HG02759 (cell line): ENCODE data around the gene DBR1.
"Not testable (repeated sequence)": the region's sequence is repeated elsewhere in the genome, so short reads cannot be mapped to it uniquely, and the experiment has no call there.

Experiments used
- ATAC-seq: cut with Tn5 transposase; IDR thresholded peaks from one replicate; pipeline ENCODE4 v1.9.1; 2021; ENCODE audit warnings: mild to moderate bottlenecking, moderate library complexity; ENCODE audit not compliant: unreplicated experiment

The DBR1 gene

DNA sequence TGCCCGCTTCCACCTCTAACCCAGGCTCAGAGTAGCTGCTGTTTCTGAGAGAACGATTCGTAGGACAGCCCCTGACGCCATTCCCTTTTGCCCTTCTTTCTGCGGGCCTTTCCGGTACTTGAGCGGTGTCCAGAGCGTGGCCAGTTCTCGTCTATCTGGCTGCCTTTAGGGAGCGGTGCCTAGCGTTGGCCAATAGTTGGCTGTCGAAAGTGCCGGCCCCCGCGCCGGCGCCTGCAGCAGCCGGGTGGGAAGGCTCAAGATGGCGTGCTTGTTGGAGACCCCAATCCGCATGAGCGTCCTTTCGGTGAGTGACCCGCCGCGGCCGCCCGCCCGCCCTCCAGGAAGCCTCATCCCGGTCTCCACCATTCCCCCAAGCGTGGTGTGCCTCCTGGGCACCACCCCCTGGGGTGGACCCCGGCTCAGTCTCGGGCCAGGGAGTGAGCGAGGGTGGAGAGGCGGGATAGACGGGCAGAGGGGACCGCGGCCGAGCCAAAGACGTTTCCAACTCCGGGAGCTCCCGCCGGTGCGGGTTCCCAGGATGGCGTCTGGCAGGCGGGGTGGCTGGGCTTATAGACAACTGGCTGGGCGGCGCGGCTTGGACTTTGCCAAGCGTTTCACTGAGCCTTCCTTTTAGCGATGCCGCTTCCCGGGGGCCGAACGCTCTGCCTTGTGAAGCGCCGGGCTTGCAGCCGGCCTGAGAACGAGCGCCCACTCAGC is 12.7 kb upstream of the DBR1 start, which contains the start of gene ARMC8:
Gene ARMC8, plus strand, starts transcription at position 6 of the 717 bp plus-strand sequence. Its CDS starts 254 bp downstream, at position 260.
- peak; percentile 66 for ATAC-seq

DNA sequence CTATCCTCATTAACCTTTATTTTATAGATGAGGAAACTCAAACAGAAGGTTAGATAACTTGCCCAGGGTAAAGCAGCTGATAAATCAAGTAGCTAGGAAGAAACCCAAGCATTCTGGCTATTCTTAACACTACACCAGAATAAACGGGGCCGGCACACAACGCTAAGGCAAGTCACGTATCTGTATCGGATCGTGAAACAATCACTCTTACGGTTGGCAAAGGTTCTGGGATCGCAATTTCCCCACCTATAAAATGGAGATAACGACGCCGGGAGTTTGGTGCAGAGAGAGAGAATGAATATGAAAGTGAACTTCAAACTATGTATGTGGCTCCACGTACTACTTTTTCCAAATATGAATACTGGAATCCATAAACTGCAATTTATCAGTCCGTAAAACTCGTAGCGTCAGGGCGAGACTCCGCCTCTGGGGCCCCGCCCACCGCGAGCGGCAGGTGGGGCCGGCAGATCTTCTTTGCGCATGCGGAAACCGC is 12.1 kb upstream of the DBR1 start:
- ATAC-seq, result peak; percentile 96

DNA sequence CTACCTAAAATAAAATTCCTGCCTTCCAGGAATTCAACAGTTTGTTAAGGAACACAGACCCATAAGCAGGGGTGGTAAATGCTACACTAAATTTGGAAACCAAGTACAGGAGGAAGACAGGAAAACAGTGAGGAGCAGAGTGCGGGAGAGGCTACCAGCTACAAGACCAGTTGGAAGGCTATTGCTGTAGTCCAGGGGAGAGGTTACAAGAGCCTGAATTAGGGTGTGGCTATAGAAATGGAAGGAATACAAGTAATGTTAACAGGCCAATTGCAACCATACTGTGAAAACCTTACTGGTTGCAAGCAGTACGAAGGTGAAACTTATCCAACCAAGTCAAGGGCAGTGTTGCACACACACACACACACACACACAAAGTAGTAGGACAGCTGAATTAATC is 11.5 kb upstream of the DBR1 start:
- no peak for ATAC-seq

DNA sequence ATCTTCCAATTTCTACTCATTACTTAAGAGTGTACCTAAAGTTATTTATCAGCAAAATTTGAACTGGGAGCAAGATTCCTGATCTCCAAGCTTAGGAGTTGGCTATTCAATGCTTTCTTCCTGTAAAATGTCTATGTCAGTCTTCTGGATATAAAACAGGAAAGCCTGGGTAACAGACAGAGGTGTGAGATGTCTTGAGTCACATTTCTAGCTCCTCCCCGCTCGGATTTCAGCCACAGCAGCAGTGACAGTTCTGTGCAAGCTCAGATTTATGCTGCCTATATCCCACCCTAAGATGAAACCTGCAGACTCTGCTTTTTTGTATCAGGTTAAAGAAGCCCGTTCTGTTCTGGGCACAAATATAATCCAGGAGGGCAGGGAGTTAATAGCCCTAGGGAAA is 10.3 kb upstream of the DBR1 start:
- no peak for ATAC-seq

DNA sequence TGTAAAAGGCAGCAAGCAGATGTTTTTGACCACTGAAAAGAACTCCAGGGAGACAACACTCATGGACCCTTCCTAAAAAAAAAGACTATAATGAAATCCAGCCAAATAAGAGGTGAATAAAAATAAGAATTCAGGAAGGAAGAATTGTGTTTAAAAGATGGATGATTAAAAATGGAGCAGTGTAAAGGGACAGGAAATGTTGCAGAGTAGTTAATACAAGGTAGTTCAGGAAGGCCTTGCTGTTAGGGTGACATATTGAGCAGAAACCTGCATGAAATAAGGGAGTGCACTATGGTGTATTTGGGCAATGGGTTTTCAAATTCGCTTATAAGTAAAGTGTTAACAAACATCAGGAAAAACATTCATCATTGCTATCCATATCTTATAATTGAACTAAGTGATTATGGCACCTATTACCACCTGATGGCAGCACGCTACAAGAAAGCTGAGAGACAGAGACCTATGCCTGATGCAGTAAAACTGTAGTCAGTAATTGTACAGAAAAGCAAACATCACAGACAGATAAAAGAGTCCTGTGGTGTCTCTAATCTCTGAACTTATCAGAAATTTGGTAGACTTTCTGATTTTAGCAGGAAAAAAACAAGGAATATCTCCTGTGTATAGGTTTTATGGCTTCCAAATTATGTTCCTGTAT is 5.8 kb upstream of the DBR1 start:
- peak; percentile 76 for ATAC-seq

DNA sequence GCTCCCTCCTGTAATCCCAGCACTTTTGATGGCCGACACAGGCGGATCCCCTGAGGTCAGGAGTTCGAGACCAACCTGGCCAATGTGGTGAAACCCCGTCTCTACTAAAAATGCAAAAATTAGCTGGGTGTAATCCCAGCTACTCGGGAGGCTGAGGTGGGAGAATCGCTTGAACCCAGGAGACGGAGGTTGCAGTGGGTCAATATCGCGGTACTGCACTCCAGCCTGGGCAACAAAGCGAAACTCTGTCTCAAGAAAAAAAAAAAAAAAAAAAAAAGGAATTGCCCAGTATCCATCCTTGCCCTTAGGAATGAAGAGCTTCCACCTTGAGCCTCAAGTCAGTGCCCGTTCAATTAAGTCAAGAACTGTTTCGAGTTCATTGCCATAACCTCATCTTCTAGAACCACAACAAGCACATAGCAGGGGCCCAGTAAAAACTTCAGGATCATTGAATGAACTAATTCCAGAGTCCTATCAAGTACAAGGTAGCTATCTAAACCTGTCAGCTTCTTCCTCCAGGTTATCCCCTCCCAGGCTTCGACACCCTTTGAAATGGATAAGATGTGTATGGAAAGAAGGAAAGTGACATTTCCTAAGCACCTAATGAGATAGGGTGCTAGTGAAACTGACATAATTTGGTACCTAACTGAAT is 826 bp downstream of the DBR1 start:
- ATAC-seq, result no peak

DNA sequence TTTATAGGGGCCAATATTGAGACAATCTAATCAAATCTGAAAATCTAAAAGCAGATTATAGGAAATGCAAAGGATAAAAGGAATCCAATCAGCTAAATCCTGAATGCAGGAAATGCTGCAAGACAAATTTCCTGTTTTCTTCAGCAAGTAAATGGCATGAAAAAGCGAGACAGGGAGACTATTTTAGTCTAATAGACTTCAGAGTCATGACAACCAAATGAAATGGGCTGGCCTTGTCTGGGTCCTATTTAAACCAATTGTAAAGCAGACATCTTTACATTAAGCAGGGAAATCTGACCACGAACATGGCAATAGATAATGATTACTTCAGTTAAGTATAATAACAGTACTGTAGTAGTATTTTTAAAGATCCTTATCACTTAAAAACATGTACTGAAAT is 2.1 kb downstream of the DBR1 start:
- no peak for ATAC-seq

DNA sequence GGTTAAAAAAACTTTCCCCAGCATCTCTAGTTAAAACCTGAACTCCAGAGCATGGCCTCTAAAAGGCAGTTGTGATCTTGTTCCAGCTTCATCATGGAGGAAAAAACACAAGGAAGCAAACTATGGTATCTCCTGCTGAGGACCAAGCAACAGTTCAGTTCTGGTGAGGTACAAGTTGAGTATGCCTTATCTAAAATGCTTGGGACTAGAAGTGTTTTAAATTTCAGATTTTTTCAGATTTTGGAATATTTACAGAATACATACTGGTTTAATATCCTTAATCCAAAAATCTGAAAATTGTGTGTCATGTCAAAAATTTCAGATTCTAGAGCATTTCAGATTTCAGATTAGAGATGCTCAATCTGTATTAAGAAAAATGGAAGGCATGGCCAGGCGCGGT is 9.7 kb downstream of the DBR1 start:
- no peak for ATAC-seq

DNA sequence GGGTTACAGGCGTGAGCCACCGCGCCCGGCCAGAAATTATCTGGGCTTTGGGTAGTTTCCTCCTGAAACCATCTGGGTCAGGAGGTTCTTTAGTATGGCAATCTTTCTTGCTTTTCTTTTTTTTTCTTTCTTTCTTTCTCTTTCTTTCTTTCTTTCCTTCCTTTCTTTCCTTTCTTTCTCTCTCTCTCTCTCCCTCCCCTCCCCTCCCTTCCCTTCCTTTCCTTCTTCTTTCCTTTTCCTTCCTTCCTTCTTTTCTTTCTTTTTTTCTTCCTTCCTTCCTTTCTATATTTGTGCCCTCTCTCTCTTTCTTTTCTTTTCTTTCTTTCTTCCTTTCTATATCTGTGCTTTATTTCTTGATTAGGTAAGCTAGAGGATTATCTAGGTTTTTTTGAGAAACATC is 17.0 kb downstream of the DBR1 start:
- no peak for ATAC-seq

DNA sequence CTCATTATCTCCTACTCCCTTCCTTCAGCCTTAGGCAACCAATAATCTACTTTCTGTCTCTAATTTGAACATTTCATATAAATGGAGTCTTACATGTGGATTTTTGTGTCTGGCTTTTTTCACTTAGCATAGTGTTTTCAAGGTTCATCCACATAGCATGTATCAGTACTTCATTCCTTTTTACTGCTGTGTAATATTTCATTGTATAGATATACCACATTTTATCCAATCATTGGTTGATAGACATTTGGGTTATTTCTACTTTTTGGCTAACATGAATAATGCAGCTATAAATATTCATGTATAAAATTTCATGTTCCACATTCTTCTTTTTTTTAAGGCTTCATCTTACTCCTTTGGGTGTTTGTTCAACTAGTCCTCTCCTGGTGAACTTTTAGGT is 20.2 kb downstream of the DBR1 start:
- no peak for ATAC-seq

DNA sequence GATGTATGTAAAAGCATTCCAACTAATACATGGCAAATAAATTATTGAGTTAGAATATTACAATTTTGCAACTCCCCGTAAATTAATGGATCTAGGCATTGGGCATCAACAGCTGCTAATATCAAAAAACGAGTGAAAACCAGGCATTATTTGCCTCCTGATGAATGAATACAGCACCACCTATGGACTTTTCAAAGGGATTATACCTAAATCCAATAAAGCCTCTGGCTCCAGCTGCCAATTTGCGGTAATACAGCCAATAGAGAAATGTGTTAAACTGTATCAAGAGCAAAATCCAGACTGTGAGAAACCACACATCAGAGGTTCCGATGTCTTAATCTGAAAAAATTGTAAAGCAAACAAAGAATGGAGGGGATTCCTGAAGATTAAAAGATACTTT is 26.2 kb downstream of the DBR1 start:
- no peak for ATAC-seq

DNA sequence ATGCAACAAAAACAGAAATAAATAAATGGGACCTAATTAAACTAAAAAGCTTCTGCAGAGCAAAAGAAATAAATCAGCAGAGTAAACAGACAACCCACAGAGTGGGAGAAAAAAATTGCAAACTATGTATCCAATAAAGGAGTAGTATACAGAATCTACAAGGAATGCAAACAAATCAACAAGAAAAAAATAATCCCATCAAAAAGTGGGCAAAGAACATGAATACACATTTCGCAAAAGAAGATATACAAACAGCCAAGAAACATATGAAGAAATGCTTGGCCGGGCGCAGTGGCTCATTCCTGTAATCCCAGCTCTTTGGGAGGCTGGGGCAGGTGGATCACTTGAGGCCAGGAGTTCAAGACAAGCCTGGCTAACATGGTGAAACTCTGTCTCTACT is 32.5 kb downstream of the DBR1 start:
- ATAC-seq, result not testable (repeated sequence)

DNA sequence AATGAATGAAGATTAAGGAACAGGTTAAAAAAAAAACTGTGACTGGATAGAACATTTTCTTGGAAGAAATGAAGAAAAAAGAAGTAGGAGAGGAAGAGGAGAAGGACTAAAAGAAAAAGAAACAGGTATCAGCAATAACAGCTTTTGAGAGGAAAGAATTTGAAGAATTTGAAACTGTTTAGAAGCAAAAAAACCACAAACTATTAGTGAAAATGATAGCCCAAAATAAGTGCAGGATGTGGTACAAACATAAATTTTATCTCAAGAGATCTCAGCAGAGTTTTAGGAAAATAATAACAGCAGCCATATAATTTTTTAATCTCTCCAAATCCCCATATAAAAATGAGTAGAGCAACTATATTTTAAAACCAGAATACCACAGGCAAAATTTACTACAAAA is 33.8 kb downstream of the DBR1 start:
- ATAC-seq, result no peak

DNA sequence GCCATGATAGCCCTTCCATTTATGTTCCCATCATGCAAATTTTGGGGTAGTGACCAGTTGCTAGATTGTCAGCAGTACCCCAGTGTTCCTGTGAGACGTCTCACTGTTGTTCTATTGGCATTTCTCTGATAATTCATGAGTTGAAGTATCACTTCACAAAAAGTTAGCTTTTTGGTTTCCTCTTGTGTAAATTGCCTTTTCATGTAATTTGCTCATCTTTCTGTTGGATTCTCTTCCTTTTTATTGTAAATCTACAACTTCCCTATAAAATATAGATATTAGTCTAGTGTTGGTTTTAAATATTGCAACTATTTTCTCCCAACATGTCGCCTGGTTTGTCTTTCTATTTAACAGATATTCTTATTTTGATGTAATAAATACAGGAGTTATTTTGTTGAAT is 35.0 kb downstream of the DBR1 start:
- ATAC-seq, result no peak

DNA sequence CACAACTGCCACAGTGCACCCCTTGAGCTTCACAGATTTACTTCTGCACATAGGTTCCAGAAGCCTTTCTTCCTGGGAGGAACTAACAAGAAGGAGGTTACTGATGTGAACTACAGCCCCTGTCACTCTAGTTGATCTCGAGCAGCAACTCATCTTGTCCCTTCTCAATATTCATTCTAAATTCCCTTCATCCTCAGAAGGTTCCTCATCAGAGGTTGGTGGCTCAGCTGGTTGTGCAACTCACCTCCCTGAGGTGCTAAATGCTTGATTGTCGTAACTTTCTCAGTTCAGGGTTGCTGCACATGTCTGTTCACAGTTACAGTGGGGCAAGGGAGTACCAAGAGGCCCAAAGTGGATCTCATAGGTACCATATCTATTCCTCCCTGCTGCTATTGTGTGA is 36.9 kb downstream of the DBR1 start:
- no peak for ATAC-seq

DNA sequence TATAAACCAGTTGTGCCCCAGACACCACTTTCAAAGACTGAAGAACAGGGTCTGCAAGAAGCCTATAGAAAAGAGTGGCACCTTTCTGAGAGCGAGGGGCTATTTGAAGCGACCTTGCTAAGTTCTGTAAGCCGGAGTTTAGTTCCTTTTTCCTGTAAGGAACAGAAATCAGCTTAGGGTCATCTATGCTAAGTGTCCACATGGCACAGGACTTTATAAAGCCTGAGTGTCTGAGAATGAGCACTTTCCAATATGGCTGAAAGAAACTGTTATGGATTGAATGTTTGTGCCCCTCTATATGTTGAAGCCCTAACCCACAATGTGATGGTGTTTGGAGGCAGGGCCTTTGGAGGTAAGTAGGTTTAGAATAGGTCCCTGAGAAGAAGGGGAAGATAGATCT is 38.5 kb downstream of the DBR1 start:
- no peak for ATAC-seq

DNA sequence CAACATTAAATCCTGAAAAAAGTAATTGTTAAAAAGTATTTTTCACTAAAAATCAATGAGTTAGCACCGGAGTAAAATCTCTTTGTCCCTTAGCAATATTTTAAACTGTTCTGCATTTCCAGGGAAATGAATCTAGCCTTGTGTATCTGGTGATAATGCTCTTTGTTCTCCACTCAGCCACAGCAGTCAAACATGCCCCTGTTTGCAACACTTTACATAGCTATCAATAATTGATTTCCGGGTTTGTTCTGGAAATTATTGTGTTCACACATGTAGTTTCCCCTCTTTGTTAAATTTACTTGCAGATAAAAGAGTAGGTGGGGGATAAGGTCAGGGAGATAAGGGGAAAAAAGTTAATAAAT is 38.9 kb downstream of the DBR1 start:
- ATAC-seq, result no peak

DNA sequence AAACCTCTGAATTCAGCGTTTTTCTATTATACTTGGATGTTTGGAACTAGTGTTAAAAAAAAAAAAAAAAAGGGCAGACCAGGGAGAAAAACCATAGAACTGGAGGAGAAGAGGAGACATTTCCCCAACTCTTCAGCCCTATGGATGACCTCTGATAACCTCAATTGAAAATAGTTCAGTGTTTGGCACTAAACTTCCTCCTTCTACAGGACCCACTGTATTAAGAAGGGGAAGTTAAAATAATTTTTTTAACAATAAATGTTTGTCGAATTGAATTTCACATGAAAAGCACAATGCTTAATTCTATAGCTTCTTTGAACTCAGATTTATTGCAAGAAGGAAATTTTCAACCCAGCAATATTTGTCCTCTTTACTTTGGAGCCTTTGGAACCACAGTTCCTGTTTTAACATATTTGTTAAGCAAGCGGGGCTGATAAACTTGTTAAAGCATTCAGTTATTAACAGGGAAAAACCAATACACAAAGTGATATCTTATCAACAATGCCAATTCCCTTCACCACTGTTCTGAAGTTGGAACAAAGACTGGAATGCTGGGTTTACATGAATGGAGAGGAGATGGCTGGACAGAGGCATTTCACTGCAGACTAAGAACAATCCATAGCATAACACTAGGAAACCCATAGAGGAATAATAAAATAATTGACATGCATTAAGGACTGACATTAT is 39.4 kb downstream of the DBR1 start:
- ATAC-seq, result no peak

DNA sequence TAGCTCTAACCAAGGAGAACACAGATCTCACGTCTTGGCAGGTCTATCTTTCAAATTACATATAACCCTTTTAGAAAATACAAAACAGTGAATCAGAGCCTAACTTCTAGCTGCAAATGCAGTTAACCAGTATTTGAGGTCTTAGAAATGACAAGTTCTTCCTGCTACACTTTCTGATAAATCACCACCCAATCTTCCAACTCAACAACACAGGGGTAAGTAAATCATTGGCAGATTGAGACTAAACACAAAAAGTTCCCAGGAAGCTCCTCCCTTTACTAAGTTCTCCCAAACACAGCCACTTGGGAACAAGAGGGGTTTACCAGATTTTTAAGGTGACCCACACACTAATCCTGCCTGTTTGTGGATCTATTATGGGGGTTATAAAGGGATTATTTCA is 42.5 kb downstream of the DBR1 start, which contains the start of gene A4GNT:
Gene A4GNT, minus strand, starts transcription at position 152 of the 400 bp plus-strand sequence. CDS start 1,134 bp downstream, outside the sequence.
- ATAC-seq, result no peak

DNA sequence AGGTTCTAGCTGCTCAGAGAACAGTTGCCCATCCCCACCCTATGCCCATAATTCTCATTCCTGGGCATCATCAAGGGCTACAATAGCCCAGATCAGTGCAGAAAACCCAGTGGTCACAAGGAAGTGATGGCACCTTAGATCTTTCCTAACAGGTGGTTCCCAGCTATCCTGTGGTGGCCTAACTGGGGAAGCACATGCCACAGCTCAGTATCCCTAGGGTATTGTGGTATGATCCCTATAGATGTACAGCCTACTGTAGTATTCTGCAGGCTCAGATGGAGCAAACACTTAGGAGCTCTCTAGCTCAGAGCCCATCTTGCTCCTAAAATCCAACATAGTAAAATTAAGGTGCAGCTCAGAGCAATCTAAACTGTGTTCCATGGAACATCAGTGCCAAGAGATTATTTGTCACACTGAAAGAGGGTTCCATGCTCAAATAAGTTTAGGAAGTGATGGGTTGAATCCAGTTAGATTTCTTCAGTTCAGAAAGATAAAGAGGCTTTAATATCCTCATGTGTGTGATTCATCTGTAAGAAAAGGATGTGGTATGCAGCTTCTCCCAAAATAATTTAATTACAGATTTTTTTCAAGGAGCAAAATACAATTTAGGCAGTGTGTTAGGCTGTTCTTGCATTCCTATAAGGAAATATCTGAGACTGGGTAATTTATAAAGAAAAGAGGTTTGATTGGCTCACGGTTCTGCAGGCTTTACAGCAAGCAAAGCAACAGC is 46.9 kb downstream of the DBR1 start:
- ATAC-seq, result no peak
